Immature natural killer cell (primary cell): ENCODE measurements around the gene B4GALNT3. TPM values are rescaled to one million over a fixed set of nuclear protein-coding genes. Genes with fewer than 3 reads are reported as not detected.
A peak's percentile ranks its signal among the peaks of the same experiment; 100 is the strongest.
"Not testable (repeated sequence)": the region's sequence is repeated elsewhere in the genome, so short reads cannot be mapped to it uniquely, and the experiment has no call there.

Experiments used
- DNase-seq, 3 donors: peaks; one replicate each; pipeline ENCODE4 v3.0.0; 2022; ENCODE audit warnings: mixed read lengths in 1 of 3
- H3K27ac Mint-ChIP-seq, 6 donors: one replicate each; pipeline ENCODE4 v1.8.0; 2020; ENCODE audit warnings: mixed read lengths in 6 of 6, mild to moderate bottlenecking in 5 of 6, inconsistent platforms in 4 of 6, moderate library complexity in 3 of 6
- H3K27me3 Mint-ChIP-seq, 3 donors: one replicate each; pipeline ENCODE4 v1.8.0; 2020 to 2021; ENCODE audit warnings: low read depth in 3 of 3, mild to moderate bottlenecking in 3 of 3, mixed read lengths in 3 of 3, moderate library complexity in 3 of 3, inconsistent platforms in 1 of 3
- H3K36me3 Mint-ChIP-seq, 3 donors: one replicate each; pipeline ENCODE4 v1.8.0; 2020; ENCODE audit warnings: mixed read lengths in 3 of 3, inconsistent platforms in 2 of 3, mild to moderate bottlenecking in 2 of 3
- H3K4me1 Mint-ChIP-seq, 2 donors: one replicate each; pipeline ENCODE4 v1.8.0; 2020; ENCODE audit warnings: inconsistent platforms in 2 of 2, mild to moderate bottlenecking in 2 of 2, mixed read lengths in 2 of 2, moderate library complexity in 1 of 2
- H3K4me3 Mint-ChIP-seq, 5 donors: one replicate each; pipeline ENCODE4 v1.8.0; 2020; ENCODE audit warnings: mild to moderate bottlenecking in 5 of 5, mixed read lengths in 5 of 5, inconsistent platforms in 3 of 5, moderate library complexity in 3 of 5
- H3K9me3 Mint-ChIP-seq, 6 donors: one replicate each; pipeline ENCODE4 v1.8.0; 2020; ENCODE audit warnings: mild to moderate bottlenecking in 6 of 6, mixed read lengths in 6 of 6, inconsistent platforms in 4 of 6, moderate library complexity in 3 of 6
- polyA plus RNA-seq, 3 donors: library from polyadenylated mRNA; unstranded; fragments of 300-500 nt; fragmentation: Illumina TruSeq; gene quantifications; one replicate each; pipeline ENCODE4 v1.2.3, GENCODE V29; 2021

B4GALNT3 gene
- polyA plus RNA-seq, 3 donors from 2014 or later = 0.03 to 13.1 (median 1.2) TPM

DNA sequence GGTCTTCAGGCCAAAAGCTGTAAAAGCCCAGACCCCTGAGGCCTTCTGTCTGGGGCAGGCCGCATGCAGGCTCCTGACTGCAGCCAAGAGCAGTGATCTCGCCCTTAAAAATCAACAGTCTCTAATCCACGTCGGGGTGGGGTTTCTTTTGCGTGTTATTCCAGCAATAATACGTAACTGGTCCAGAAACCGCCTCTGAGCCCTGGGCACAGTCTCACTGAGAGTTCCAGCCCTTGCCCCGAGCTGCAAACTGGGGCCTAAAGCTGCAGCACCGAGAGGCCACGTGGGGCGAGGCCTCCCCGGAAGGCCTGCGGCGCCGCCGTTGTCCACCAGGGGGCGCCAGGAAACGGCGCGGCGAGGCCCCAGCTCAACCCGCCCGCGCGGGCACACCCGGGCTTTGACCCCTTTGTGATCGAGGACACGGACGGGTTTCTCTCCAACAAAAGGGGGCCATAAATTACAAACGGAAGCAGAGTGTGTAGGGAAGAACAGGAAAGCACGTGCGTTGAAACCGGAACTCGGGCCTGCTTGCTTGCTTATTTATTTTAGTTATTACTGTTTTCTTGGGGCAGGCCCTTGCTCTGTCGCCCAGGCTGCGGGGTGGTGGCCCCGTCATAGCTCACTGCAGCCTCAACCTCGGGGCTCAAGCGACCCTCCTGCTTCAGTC lies 116.3 kb downstream of the B4GALNT3 start:
- Mint-ChIP-seq H3K27me3 (peaks cover 0 to 5% (median 0%) of the 10 kb centered on the region in 3 donors), H3K4me1 (peaks cover 24 to 28% of the 10 kb centered on the region in 2 donors), H3K9me3 (no peaks in the 10 kb centered on the region)

DNA sequence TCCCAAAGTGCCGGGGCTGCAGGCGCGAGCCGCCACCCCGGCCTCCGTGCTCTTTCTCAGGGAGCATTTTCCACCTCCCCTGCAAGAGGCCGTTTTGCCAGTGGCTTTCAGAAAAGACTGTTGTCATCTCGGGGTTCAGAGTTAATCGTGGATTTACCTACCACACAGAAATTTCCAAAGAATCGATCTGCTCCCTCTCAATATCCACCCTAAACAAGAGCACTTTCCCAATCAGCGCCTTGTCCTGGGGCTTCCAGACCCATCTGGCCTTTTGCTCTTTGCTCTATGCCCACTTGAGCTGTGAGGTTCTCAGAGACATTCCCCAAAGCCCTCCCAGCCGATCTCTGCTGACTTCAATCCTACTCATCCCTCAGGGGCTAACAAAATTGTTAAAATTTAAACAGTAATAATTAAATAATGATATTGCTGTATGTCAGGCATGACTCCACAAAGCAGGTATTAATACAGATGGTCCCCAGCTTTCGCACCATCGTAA lies 116.9 kb downstream of the B4GALNT3 start:
- Mint-ChIP-seq H3K4me1 (peaks cover 20 to 28% of the 10 kb centered on the region in 2 donors), H3K27me3 (peaks cover 0 to 5% (median 0%) of the 10 kb centered on the region in 3 donors), H3K27ac (peak overlapping the region in 3 of 6 donors; percentile 11 to 54 (median 22)), H3K36me3 (no peaks in the 10 kb centered on the region), H3K4me3 (peak overlapping the region; percentile 33 to 82 (median 71)), H3K9me3 (no peaks in the 10 kb centered on the region)
- DNase-seq = no peak

More for the DNA sequence above, 116.3 kb downstream of the B4GALNT3 start:
- Mint-ChIP-seq H3K27ac (peak overlapping the region in 3 of 6 donors; percentile 54 to 71 (median 56)), H3K4me3 (peak overlapping the region; percentile 58 to 81 (median 69)), H3K36me3 (no peaks in the 10 kb centered on the region)
- DNase-seq = peak; percentile 80 to 85 (median 83)

DNA sequence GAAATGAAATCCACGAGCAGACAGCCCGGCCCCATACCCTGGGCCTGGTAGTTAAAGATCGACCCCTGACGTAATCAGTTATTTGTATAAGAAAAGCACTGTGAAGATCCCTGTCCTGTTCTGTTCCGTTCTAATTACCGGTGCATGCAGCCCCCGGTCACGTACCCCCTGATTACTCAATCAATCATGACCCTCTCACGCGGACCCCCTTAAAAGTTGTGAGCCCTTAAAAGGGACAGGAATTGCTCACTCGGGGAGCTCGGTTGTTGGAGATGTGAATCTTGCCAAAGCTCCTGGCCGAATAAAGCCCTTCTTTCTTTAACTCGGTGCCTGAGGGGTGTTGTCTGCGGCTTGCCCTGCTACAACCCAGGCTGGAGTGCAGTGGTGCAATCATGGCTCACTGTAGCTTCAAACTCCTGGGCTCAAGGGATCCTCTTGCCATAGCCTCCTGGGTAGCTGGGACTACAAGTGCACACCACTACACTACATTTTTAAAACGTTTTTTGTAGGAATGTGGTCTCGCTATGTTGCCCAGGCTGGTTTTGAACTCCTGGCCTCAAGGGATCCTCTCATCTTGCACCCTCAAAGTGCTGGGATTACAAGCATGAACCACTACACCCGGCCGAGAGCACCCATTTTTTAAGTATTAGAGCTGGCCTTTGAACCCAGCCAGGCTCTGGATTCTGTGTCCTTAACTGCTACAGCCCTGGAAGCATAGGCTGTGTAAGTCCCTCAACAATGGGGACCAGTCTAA lies 118.4 kb downstream of the B4GALNT3 start:
- peaks cover 11 to 21% of the 10 kb centered on the region in 2 donors for H3K4me1 Mint-ChIP-seq
- not testable (repeated sequence) for H3K36me3 Mint-ChIP-seq, H3K27me3 Mint-ChIP-seq, DNase-seq, H3K4me3 Mint-ChIP-seq, H3K27ac Mint-ChIP-seq, H3K9me3 Mint-ChIP-seq

GRCh38 chr12:578748-579419 lies 119.1 kb downstream of the B4GALNT3 start:
- Mint-ChIP-seq H3K36me3 (no peaks in the 10 kb centered on the region), H3K27ac (no peak overlapping the region), H3K9me3 (no peaks in the 10 kb centered on the region)

DNA sequence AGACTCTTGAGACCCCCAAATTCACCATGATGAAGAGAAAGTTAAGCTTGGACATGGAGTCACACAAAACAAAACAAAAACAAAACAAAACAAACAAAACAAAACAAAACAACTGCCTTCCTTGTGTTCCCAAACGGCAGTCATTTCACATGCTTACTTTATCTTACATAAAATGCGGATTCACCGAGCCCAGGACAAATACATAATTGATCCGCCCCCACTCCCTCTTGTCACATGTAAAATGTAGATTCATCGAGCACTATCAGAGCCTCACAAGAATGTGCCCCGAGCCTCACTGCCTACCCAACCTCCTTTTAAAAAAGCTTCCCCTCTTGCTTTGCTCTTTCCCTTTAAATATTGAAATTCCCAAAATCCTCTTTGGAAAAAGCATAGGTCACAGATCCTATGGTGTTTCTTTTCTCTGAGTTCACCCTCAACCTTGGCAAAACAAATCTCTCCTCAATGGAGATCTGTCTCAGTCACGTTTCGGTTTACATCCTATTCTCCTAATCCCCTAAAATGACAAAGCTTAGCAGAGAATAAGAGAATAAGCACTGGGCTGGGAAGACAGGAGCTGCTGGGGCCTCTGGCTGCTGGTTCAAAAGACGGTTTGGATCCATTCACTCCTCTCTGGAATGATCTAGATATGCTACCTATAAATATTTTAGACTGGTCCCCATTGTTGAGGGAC lies 119.8 kb downstream of the B4GALNT3 start:
- no peaks in the 10 kb centered on the region for H3K36me3 Mint-ChIP-seq
- peaks cover 0 to 5% (median 0%) of the 10 kb centered on the region in 3 donors for H3K27me3 Mint-ChIP-seq
- H3K9me3 Mint-ChIP-seq = no peaks in the 10 kb centered on the region
- peaks cover 9 to 18% of the 10 kb centered on the region in 2 donors for H3K4me1 Mint-ChIP-seq
- DNase-seq = no peak
- H3K27ac Mint-ChIP-seq = no peak overlapping the region
- H3K4me3 Mint-ChIP-seq = no peak overlapping the region

More at GRCh38 chr12:578748-579419, 119.1 kb downstream of the B4GALNT3 start:
- Mint-ChIP-seq H3K27me3 (peaks cover 0 to 5% (median 0%) of the 10 kb centered on the region in 3 donors), H3K4me3 (no peak overlapping the region), H3K4me1 (peaks cover 11 to 21% of the 10 kb centered on the region in 2 donors)
- DNase-seq = no peak

DNA sequence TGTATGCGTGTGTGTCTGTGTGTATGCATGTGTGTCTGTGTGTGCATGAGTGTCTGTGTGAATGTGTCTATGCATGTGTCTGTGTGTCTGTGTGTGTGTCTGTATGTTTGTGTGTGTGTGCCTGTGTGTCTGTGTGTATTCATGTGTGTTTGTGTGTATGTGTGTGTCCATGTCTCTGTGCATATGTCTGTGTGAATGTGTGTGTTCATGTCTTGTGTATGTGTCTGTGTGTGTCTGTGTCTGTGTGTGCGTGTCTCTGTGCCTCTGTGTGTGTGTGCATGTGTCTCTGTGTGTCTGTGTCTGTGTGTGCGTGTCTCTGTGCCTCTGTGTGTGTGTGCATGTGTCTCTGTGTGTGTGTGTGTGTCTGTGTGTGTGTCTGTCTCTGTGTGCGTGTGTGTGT lies 121.1 kb downstream of the B4GALNT3 start:
- H3K4me3 Mint-ChIP-seq = no peak overlapping the region
- H3K27me3 Mint-ChIP-seq = peaks cover 0 to 7% (median 0%) of the 10 kb centered on the region in 3 donors
- no peak for DNase-seq
- H3K4me1 Mint-ChIP-seq = peaks cover 7 to 14% of the 10 kb centered on the region in 2 donors
- no peaks in the 10 kb centered on the region for H3K36me3 Mint-ChIP-seq
- no peaks in the 10 kb centered on the region for H3K9me3 Mint-ChIP-seq
- peak overlapping the region in 1 of 6 donors; percentile 31 for H3K27ac Mint-ChIP-seq

DNA sequence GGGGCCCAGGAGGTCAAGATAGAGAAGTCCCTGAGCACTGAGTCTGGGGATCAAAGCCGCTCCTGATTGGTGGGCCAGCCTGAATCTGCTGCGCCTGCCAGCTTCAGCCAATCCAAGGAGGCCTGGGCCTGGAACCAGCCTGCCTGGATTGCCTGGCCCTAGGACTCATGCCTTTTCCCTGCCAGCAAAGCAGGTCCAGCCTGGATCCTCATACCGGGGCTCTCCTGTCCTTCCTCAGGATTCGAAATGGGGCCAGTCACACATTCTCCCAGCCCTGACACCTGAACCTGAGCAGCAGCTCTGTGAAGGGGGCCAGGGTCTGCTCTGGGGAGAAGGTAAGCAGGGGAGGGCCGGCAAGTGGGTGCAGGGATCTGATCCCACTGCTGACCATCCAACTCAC lies 121.6 kb downstream of the B4GALNT3 start:
- DNase-seq = no peak
- Mint-ChIP-seq H3K36me3 (no peaks in the 10 kb centered on the region), H3K4me1 (peaks cover 4 to 9% of the 10 kb centered on the region in 2 donors), H3K9me3 (no peaks in the 10 kb centered on the region), H3K27me3 (peaks cover 0 to 7% (median 0%) of the 10 kb centered on the region in 3 donors), H3K27ac (no peak overlapping the region), H3K4me3 (no peak overlapping the region)

DNA sequence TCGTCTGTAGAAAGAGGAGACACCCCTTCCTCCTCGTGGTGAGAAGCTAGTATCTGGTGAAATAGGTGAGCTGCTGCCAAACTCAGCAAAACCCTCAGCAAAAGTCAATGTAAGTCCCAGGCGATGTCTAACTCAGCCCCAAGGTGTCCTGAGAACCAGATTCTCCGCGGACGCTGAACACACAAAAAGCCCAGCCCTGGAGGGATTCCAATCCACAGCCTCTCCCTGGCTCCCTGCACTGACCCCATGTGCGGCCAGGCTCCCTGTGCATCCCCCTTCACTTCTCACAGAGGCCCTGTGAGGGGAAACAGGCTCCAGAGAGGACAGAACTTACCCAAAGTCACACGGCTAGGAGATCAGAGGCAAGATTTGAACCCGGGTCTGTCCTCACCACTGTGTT lies 122.0 kb downstream of the B4GALNT3 start:
- no peaks in the 10 kb centered on the region for H3K9me3 Mint-ChIP-seq
- H3K27ac Mint-ChIP-seq = no peak overlapping the region
- H3K4me3 Mint-ChIP-seq = no peak overlapping the region
- H3K4me1 Mint-ChIP-seq = peaks cover under 1 to 4% of the 10 kb centered on the region in 2 donors
- DNase-seq = no peak
- H3K27me3 Mint-ChIP-seq = peaks cover 0 to 7% (median 0%) of the 10 kb centered on the region in 3 donors
- no peaks in the 10 kb centered on the region for H3K36me3 Mint-ChIP-seq

DNA sequence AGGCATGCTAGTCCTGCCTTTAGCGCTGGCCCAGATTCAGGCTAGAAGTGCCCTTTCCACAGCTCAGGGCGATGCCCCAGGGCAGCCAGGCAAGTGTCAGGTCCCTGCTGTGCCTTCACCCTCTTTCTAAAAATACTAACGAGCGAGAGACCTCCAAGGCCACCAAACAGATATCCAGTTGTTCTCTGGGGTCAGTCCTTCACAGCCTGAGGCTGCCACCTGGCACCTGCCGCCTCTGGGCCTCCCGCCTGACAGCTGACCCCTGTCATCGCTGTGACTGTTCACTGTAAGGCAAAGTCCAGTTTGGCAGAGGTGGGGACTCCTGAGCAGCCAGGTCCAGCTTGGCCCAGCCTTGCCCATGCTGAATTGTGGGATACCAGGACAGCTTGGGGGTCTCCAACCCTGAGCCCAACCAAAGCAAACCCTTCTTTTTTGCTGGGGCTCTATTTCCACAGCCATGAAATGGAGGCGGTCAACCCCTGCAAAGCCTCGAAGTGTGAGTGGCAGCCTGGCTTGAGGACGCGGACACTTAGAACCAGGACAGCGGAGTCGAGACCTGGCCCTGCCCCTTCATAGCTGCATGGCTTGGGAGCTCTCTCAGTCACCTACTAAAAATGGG lies 123.6 kb downstream of the B4GALNT3 start:
- Mint-ChIP-seq H3K27me3 (peaks cover 0 to 5% (median 2%) of the 10 kb centered on the region in 3 donors), H3K27ac (no peak overlapping the region), H3K4me3 (no peak overlapping the region), H3K9me3 (no peaks in the 10 kb centered on the region), H3K4me1 (no peaks in the 10 kb centered on the region), H3K36me3 (no peaks in the 10 kb centered on the region)
- DNase-seq = no peak

DNA sequence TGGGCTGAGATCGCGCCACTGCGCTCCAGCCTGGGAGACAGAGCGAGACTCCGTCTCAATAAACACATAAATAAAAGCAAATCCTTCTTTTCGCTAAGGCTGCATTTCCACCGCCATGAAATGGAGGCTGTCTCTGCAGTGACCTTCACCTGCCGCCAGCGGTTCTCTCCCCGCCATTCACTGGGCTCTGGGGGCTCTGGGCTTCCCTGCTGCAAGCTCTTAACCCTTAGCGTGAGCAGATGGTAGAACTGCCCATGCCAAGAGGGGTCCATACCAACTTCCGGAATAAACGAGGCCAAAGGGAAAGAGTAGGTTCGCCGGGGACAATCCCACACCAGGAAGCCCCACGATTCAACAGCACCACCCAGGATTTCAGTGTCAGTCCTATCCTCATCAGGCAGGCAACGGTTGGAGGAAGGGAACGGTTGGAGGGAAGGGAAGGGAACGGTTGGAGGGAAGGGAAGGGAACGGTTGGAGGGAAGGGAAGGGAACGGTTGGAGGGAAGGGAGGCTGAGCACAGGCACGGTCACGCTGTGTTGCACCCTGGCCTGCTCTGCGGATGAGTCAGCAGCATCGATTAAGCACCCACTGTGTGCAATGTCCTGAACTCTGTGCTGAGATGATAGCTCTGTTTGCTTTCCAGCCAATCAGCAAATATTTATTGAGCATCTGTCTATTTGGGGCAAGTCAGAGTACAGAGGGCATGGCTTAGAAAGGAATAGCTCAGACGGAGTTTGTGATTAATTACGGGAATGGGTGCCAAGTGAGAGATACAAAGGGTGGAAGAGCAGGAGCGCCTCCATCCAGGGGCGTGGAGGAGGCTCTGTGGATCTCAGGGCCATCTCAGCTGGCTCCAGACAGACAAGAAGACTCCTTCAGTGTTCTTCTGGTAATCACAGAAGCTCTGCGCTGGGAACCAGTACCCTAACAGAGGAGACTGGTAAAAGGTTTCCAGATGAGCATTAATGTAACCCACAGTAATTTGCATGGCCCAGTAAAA lies 125.6 kb downstream of the B4GALNT3 start:
- peak overlapping the region in 1 of 6 donors; percentile 31 for H3K27ac Mint-ChIP-seq
- H3K4me3 Mint-ChIP-seq = no peak overlapping the region
- H3K4me1 Mint-ChIP-seq = no peaks in the 10 kb centered on the region
- H3K9me3 Mint-ChIP-seq = no peaks in the 10 kb centered on the region
- H3K27me3 Mint-ChIP-seq = peaks cover 2 to 8% (median 3%) of the 10 kb centered on the region in 3 donors
- no peak for DNase-seq
- no peaks in the 10 kb centered on the region for H3K36me3 Mint-ChIP-seq

GRCh38 chr12:586318-587071 lies 126.8 kb downstream of the B4GALNT3 start:
- Mint-ChIP-seq H3K9me3 (no peaks in the 10 kb centered on the region), H3K4me3 (no peak overlapping the region), H3K27ac (no peak overlapping the region), H3K36me3 (no peaks in the 10 kb centered on the region), H3K27me3 (peaks cover 2 to 4% (median 4%) of the 10 kb centered on the region in 3 donors), H3K4me1 (no peaks in the 10 kb centered on the region)
- no peak for DNase-seq
